Transverse colon (tissue), 4 donors: Measurements from ENCODE around the gene CPS1. TPM values are rescaled to one million over a fixed set of nuclear protein-coding genes. Genes with fewer than 3 reads are reported as not detected.

ENCODE experiments used
- DNase-seq: peaks from one replicate; pipeline ENCODE4 v3.0.0-alpha.2; 2019
- H3K27ac ChIP-seq, 4 donors: fragments of 200-600 bp; sonication (generic); 2 replicates each; pipeline ENCODE4 v1.5.1; 2016 to 2018; ENCODE audit warnings: inconsistent platforms in 4 of 4
- H3K27me3 ChIP-seq: fragments of 200-600 bp; sonication (generic); 2 replicates; pipeline ENCODE4 v1.5.1; 2017; ENCODE audit warnings: inconsistent platforms
- H3K36me3 ChIP-seq, 4 donors: fragments of 200-600 bp; sonication (generic); 2 replicates each; pipeline ENCODE4 v1.5.1; 2017 to 2019; ENCODE audit warnings: inconsistent platforms in 4 of 4
- H3K4me1 ChIP-seq, 4 donors: fragments of 200-600 bp; sonication (generic); 2 replicates each; pipeline ENCODE4 v1.5.1; 2017 to 2020; ENCODE audit warnings: inconsistent platforms in 4 of 4
- H3K4me3 ChIP-seq, 4 donors: fragments of 200-600 bp; sonication (generic); 1 replicate in 1 of 4; 2 replicates in 3 of 4; pipeline versions ENCODE4 v1.5.1 to v1.6.1; 2017 to 2019; ENCODE audit warnings: inconsistent platforms in 4 of 4
- H3K9me3 ChIP-seq, 2 donors: fragments of 200-600 bp; sonication (generic); 2 replicates each; pipeline ENCODE4 v1.5.1; 2017 to 2019; ENCODE audit warnings: inconsistent platforms in 2 of 2
- EP300 ChIP-seq: sonication (generic); formaldehyde crosslinking; IDR thresholded peaks from one replicate; pipeline ENCODE4 v1.6.1; 2017; ENCODE audit warnings: antibody characterized with exemption, low read depth
- POLR2A ChIP-seq: fragments of 450-650 bp; IDR thresholded peaks from one replicate; pipeline ENCODE4 v1.6.1; 2016; ENCODE audit warnings: antibody characterized with exemption, mild to moderate bottlenecking, moderate library complexity
- POLR2AphosphoS5 ChIP-seq, 3 donors: sonication (generic); formaldehyde crosslinking; IDR thresholded peaks; one replicate each; pipeline ENCODE4 v1.6.1; 2016; ENCODE audit warnings: antibody characterized with exemption in 3 of 3
- WGBS, 2 donors: methylation state at CpG; one replicate each; pipeline ENCODE4 v1.1.5; 2018; ENCODE audit warnings: low coverage in 1 of 2; 5-methylcytosine and 5-hydroxymethylcytosine counted together
- in situ Hi-C, 4 donors: fragments of 200-750 bp; cut with MboI; loops; one replicate each; pipeline versions ENCODE4 v1.15.0 to v1.15.1; 2017; ENCODE audit warnings: low sequenced_read_pairs in 3 of 4, low pct_ligation_motif_present in 1 of 4, low pct_unique_long_range_greater_than_20kb in 1 of 4
- intact Hi-C: fragments of 100-400 bp; cut with DNase I; formaldehyde crosslinking; loops from one replicate; pipeline ENCODE4 v1.15.1; 2023; ENCODE audit warnings: low total_unique reads
- total RNA-seq, 4 donors: library from RNA; depleted of rRNA; stranded (reverse); fragments of >200 nt; gene quantifications; one replicate each; pipeline ENCODE4 v1.1.0, GENCODE V29; 2016
- TF ChIP-seq, protein P1 (sequence below), 5 experiments: fragments of 200-600 bp in 3 of 5; fragments of 450-650 bp in 2 of 5; sonication (generic) in 3 of 5; IDR thresholded peaks; 1 replicate in 2 of 5; 2 replicates in 3 of 5; pipeline ENCODE4 v1.5.1; 2016 to 2017; ENCODE audit warnings: antibody characterized with exemption in 5 of 5, inconsistent platforms in 3 of 5, mild to moderate bottlenecking in 2 of 5, moderate library complexity in 1 of 5

The CPS1 gene
- total RNA-seq, 4 donors from 2014 or later = 0.32 to 0.68 TPM; not detected in 2

DNA sequence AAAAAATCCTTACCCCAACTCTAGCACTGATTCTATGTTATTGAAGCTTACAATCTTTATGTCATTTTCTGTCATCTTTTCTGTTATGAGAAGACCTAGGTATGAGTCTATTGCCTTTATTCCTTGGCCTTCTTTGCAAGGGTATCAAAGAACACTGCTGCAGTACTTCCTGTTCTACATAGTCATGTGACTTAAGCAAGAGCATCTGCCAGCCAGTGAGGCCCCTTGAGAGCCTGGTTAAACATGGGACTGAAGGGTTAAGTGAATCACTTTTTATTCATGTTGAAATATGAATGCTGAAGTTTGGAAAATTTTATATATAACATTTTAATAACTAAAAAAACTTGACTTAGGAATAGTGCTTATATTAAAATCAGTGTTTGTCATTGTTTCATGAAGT lies 844 bp upstream of the CPS1 start:
- DNase-seq = no peak
- no peaks in the 10 kb centered on the region for H3K36me3 ChIP-seq
- no peak for TF ChIP-seq POLR2AphosphoS5 (IDR thresholded peaks at IDR 0.05)
- no peak for TF ChIP-seq EP300
- TF ChIP-seq, protein P1, sequence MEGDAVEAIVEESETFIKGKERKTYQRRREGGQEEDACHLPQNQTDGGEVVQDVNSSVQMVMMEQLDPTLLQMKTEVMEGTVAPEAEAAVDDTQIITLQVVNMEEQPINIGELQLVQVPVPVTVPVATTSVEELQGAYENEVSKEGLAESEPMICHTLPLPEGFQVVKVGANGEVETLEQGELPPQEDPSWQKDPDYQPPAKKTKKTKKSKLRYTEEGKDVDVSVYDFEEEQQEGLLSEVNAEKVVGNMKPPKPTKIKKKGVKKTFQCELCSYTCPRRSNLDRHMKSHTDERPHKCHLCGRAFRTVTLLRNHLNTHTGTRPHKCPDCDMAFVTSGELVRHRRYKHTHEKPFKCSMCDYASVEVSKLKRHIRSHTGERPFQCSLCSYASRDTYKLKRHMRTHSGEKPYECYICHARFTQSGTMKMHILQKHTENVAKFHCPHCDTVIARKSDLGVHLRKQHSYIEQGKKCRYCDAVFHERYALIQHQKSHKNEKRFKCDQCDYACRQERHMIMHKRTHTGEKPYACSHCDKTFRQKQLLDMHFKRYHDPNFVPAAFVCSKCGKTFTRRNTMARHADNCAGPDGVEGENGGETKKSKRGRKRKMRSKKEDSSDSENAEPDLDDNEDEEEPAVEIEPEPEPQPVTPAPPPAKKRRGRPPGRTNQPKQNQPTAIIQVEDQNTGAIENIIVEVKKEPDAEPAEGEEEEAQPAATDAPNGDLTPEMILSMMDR (IDR thresholded peaks at IDR 0.05) = no peak
- no peak for TF ChIP-seq POLR2A
- H3K27me3 ChIP-seq = no peaks in the 10 kb centered on the region
- H3K4me3 ChIP-seq = no peak overlapping the region
- in situ Hi-C loops (no loop called here), intact Hi-C loops (no loop called here)
- no peak overlapping the region for H3K27ac ChIP-seq
- no peaks in the 10 kb centered on the region for H3K9me3 ChIP-seq
- H3K4me1 ChIP-seq = no peaks in the 10 kb centered on the region

DNA sequence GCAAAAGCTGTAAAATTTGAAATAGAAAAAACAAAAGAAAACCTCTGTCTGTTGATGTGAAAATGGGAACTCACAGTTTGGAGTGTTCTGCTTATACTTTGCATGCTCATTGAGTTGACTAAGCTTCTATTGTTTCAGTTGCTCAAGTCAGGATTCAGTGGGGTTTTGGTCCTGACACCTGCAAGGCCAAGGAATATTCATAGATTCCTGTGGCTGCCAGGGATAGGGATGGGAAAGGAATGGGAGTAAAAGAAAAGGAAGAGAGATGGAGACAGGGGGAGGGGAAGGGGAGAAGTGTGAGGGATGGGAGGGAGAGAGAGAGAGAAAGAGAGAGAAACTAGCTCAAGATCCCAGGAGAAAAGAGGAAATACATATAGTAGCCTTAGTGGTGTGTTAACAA lies 1.3 kb downstream of the CPS1 start:
- no peaks in the 10 kb centered on the region for H3K36me3 ChIP-seq
- intact Hi-C loops (no loop called here), in situ Hi-C loops (no loop called here)
- DNase-seq = no peak
- no peak overlapping the region for H3K27ac ChIP-seq
- H3K9me3 ChIP-seq = no peaks in the 10 kb centered on the region
- TF ChIP-seq POLR2AphosphoS5 (IDR thresholded peaks at IDR 0.05) (no peak), EP300 (no peak), POLR2A (no peak)
- TF ChIP-seq, protein P1 (IDR thresholded peaks at IDR 0.05) = no peak
- no peaks in the 10 kb centered on the region for H3K4me1 ChIP-seq
- no peaks in the 10 kb centered on the region for H3K27me3 ChIP-seq
- H3K4me3 ChIP-seq = no peak overlapping the region

DNA sequence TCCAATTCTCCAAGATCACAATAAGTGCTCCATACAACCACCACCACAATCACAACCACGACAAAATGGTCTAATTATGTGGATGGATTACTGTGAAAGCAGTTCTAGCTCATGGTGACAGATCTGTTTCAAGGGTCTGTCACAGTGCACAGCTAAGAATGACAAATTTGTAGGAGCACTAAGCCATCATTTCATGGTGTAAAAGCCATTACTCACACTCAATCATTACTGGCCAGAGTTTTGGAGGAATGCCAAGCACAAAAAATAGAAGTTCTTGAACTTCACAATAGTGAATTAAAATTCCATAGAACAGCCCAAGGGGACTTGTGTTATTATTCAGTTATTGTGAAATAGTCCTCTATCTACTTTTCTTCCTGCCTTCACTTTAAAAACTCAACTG lies 2.3 kb downstream of the CPS1 start:
- DNase-seq = no peak
- WGBS, 2 donors = 46% methylated on average over 1 of the region's 1 CpG; no CpG with 5 or more reads in 1 of the 2 donors
- TF ChIP-seq, protein P1 (IDR thresholded peaks at IDR 0.05) = no peak
- TF ChIP-seq POLR2A (no peak), EP300 (no peak)
- intact Hi-C loops = no loop called here
- H3K4me1 ChIP-seq = no peaks in the 10 kb centered on the region
- H3K27me3 ChIP-seq = no peaks in the 10 kb centered on the region
- no peak overlapping the region for H3K27ac ChIP-seq
- in situ Hi-C loops = no loop called here
- H3K4me3 ChIP-seq = no peak overlapping the region
- H3K36me3 ChIP-seq = no peaks in the 10 kb centered on the region
- H3K9me3 ChIP-seq = no peaks in the 10 kb centered on the region

DNA sequence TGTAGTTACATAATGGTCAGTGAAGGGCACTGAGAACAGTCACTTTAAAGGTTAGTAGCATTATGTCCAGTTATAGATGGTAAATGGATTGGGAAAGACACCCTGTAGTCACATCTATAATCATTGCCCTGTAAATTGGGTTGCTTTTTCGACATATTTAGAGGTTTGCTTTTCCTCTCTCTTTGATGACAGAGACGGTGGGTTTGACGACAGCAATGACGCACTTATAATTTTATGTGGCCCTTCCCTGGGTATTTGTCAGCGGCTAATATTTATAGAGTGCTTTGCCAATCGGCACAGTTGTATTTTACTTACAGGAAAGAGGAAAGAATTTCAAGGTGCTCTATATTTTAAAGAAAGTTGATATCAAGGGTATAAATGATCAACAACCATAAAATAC lies 2.8 kb downstream of the CPS1 start:
- H3K4me1 ChIP-seq = no peaks in the 10 kb centered on the region
- intact Hi-C loops = no loop called here
- in situ Hi-C loops = no loop called here
- H3K27ac ChIP-seq = no peak overlapping the region
- H3K36me3 ChIP-seq = no peaks in the 10 kb centered on the region
- no peaks in the 10 kb centered on the region for H3K27me3 ChIP-seq
- DNase-seq = no peak
- no peaks in the 10 kb centered on the region for H3K9me3 ChIP-seq
- TF ChIP-seq POLR2A = no peak
- no peak for TF ChIP-seq EP300
- no peak for TF ChIP-seq POLR2AphosphoS5 (IDR thresholded peaks at IDR 0.05)
- TF ChIP-seq, protein P1 (IDR thresholded peaks at IDR 0.05) = no peak
- WGBS, 2 donors = 85 to 90% methylated on average over 6 of the region's 6 CpGs
- H3K4me3 ChIP-seq = no peak overlapping the region
